ENCODE results near the gene TTYH2.

- TF ChIP-seq CTCF (IDR thresholded peaks at IDR 0.05) (no peak), POLR2A (IDR thresholded peaks at IDR 0.05) (no peak)
Measured at GRCh38 chr17:74240618-74241205, 27.3 kb downstream of the TTYH2 start.

All from uterus (tissue), 2 donors.